Esophagus muscularis mucosa (tissue), 4 donors: ENCODE results near the gene LPAR5. TPM values are rescaled to one million over a fixed set of nuclear protein-coding genes. Genes with fewer than 3 reads are reported as not detected.

Source experiments
- DNase-seq: peaks from one replicate; pipeline ENCODE4 v3.0.0-alpha.2; 2017; ENCODE audit errors: extremely low spot score
- H3K27ac ChIP-seq, 4 donors: fragments of 200-600 bp; sonication (generic); replicated peaks in 1 of 4; 1 replicate in 3 of 4; 2 replicates in 1 of 4; pipeline ENCODE4 v1.5.1; 2016 to 2019; ENCODE audit warnings: mild to moderate bottlenecking in 1 of 4
- H3K27me3 ChIP-seq, 4 donors: fragments of 200-600 bp; sonication (generic); one replicate each; pipeline versions ENCODE4 v1.5.1 to v1.6.0; 2016 to 2019
- H3K36me3 ChIP-seq, 4 donors: fragments of 200-600 bp; sonication (generic); one replicate each; pipeline ENCODE4 v1.5.1; 2016 to 2019
- H3K4me1 ChIP-seq, 4 donors: fragments of 200-600 bp; sonication (generic); one replicate each; pipeline ENCODE4 v1.5.1; 2016 to 2019
- H3K4me3 ChIP-seq, 4 donors: fragments of 200-600 bp; sonication (generic); 1 replicate in 2 of 4; 2 replicates in 2 of 4; pipeline ENCODE4 v1.5.1; 2016 to 2019; ENCODE audit warnings: mild to moderate bottlenecking in 4 of 4, moderate library complexity in 1 of 4
- H3K9me3 ChIP-seq, 4 donors: fragments of 200-600 bp; sonication (generic); 1 replicate in 3 of 4; 2 replicates in 1 of 4; pipeline ENCODE4 v1.5.1; 2016 to 2019
- EP300 ChIP-seq: sonication (generic); formaldehyde crosslinking; IDR thresholded peaks from one replicate; pipeline ENCODE4 v1.6.1; 2017; ENCODE audit warnings: antibody characterized with exemption
- POLR2A ChIP-seq: fragments of 450-650 bp; IDR thresholded peaks from one replicate; pipeline ENCODE4 v1.6.1; 2017; ENCODE audit warnings: antibody characterized with exemption, moderate library complexity, mild to moderate bottlenecking, low read depth
- POLR2AphosphoS5 ChIP-seq, 2 donors: sonication (generic); formaldehyde crosslinking; IDR thresholded peaks; one replicate each; pipeline ENCODE4 v1.6.1; 2017; ENCODE audit warnings: antibody characterized with exemption in 2 of 2
- WGBS: methylation state at CpG from one replicate; pipeline ENCODE4 v1.1.5; 2018; 5-methylcytosine and 5-hydroxymethylcytosine counted together
- intact Hi-C: fragments of 100-400 bp; cut with DNase I; formaldehyde crosslinking; loops from one replicate; pipeline ENCODE4 v1.15.1; 2023
- total RNA-seq, 4 donors: library from RNA; depleted of rRNA; stranded (reverse); fragments of >200 nt; gene quantifications; one replicate each; pipeline versions ENCODE4 v1.1.0 to v1.2.1, GENCODE V29; 2016
- TF ChIP-seq, protein P1 (sequence below), 3 experiments: fragments of 200-600 bp in 2 of 3; fragments of 450-650 bp in 1 of 3; sonication (generic) in 2 of 3; IDR thresholded peaks; one replicate each; pipeline ENCODE4 v1.5.1; 2017 to 2019; ENCODE audit warnings: antibody characterized with exemption in 3 of 3, mild to moderate bottlenecking in 2 of 3, moderate library complexity in 1 of 3

Gene LPAR5
- total RNA-seq, 4 donors from 2014 or later = 1.7 to 2.5 (median 1.8) TPM

GRCh38 chr12:6666211-6666610 lies 30.5 kb upstream of the LPAR5 start:
- intact Hi-C loops = no loop called here
- Histone ChIP-seq H3K36me3 (peaks cover 43 to 50% (median 48%) of the 10 kb centered on the region in 4 donors), H3K4me3 (no peak overlapping the region), H3K27ac (no peak overlapping the region), H3K9me3 (no peaks in the 10 kb centered on the region), H3K4me1 (peaks cover 11 to 14% (median 13%) of the 10 kb centered on the region in 4 donors), H3K27me3 (no peaks in the 10 kb centered on the region)
- no peak for DNase-seq
- TF ChIP-seq POLR2AphosphoS5 (IDR thresholded peaks at IDR 0.05) (no peak), POLR2A (no peak), EP300 (no peak)
- TF ChIP-seq, protein P1, sequence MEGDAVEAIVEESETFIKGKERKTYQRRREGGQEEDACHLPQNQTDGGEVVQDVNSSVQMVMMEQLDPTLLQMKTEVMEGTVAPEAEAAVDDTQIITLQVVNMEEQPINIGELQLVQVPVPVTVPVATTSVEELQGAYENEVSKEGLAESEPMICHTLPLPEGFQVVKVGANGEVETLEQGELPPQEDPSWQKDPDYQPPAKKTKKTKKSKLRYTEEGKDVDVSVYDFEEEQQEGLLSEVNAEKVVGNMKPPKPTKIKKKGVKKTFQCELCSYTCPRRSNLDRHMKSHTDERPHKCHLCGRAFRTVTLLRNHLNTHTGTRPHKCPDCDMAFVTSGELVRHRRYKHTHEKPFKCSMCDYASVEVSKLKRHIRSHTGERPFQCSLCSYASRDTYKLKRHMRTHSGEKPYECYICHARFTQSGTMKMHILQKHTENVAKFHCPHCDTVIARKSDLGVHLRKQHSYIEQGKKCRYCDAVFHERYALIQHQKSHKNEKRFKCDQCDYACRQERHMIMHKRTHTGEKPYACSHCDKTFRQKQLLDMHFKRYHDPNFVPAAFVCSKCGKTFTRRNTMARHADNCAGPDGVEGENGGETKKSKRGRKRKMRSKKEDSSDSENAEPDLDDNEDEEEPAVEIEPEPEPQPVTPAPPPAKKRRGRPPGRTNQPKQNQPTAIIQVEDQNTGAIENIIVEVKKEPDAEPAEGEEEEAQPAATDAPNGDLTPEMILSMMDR (IDR thresholded peaks at IDR 0.05) = no peak
- 92% methylated on average over 2 of the region's 2 CpGs for WGBS

GRCh38 chr12:6664902-6665301 lies 29.1 kb upstream of the LPAR5 start:
- 66% methylated on average over 2 of the region's 2 CpGs for WGBS
- Histone ChIP-seq H3K27me3 (no peaks in the 10 kb centered on the region), H3K9me3 (no peaks in the 10 kb centered on the region), H3K4me1 (peaks cover 13 to 26% (median 19%) of the 10 kb centered on the region in 4 donors), H3K4me3 (no peak overlapping the region), H3K27ac (no peak overlapping the region), H3K36me3 (peaks cover 31 to 36% (median 35%) of the 10 kb centered on the region in 4 donors)
- no peak for DNase-seq
- intact Hi-C loops = loop anchor here (5.0 kb wide), 1 partner anchor 57 kb away; the partner anchor contains the start of gene COPS7A
- TF ChIP-seq POLR2AphosphoS5 (IDR thresholded peaks at IDR 0.05) (no peak), EP300 (no peak), POLR2A (no peak)
- TF ChIP-seq, protein P1 (IDR thresholded peaks at IDR 0.05) = no peak

DNA sequence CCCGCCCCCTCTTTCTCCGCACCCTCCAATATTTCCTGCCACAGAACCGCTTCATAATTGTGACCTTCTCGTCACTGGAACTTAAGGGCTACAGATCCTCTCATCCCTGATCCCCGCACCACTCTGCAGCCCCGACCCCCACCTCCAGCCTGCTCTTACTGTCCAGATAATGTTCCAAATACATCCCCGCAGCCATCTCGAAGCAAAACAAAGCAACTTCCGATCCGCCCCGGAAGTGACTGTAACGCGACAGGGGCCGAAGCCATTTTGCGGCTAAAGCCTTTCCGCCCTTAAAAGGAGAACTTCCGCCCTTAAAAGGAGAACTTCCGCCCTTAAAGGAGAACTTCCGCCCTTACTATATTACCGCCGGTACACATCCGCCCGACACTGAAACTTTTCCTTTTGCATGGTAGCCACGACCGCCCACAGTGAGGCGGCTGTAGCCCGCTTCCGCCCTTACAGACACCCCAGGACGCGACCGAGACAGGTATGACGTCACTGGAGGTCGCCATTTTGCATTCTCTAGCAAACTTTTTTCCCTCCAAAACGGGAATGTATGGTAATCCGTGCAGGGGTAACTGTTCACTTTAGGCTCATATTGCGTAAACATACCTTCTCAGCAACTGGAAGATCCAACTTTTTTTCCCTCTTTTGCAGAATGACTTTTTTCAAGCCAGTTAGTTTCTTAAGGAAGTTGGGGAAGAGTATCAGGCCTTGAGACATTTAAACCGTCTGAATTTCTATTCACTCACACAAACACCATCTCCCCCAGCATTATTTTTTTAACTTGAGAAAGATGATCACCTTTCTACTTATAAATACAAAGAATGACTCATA lies 27.4 kb upstream of the LPAR5 start, which contains the start of gene ING4:
Gene ING4 (minus strand): TSS at position 214 of the 837 bp plus-strand sequence. CDS start 18 bp downstream, at position 196.
- no peaks in the 10 kb centered on the region for H3K27me3 ChIP-seq
- no peaks in the 10 kb centered on the region for H3K9me3 ChIP-seq
- TF ChIP-seq EP300 = no peak
- TF ChIP-seq POLR2A = no peak
- TF ChIP-seq, protein P1 (IDR thresholded peaks at IDR 0.05) = peak in 1 of 3 experiments; percentile 4
- TF ChIP-seq POLR2AphosphoS5 (IDR thresholded peaks at IDR 0.05) = peak; percentile 78 to 84
- H3K4me3 ChIP-seq = peak within 1 kb of the TSS; percentile 74 to 88 (median 82)
- DNase-seq = peak; percentile 99
- WGBS = 2% methylated on average over 30 of the region's 37 CpGs
- peaks cover 17 to 35% (median 25%) of the 10 kb centered on the region in 4 donors for H3K36me3 ChIP-seq
- H3K27ac ChIP-seq = peak within 1 kb of the TSS; percentile 77 to 84 (median 82)
- intact Hi-C loops = loop anchor here (2.0 to 5.0 kb wide), 2 partner anchors 26 to 59 kb away; partner anchors contain the start of genes COPS7A and ZNF384
- H3K4me1 ChIP-seq = peaks cover 13 to 40% (median 21%) of the 10 kb centered on the region in 4 donors

DNA sequence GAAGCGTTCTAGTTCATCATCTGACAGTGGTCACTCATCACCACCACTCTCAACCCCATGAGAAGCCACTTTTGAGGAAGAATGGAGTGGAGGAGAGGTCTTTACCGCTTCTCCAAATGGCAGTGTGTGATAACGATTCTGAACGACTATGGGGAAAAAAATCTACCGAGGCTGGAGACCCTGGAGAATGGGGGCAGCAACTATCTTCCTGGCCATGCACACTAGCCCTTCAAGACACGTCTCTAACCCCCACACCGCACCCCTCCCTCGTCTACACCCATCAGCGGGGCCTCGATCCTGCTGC lies 26.8 kb upstream of the LPAR5 start:
- Histone ChIP-seq H3K4me3 (peak overlapping the region; percentile 74 to 88 (median 82)), H3K36me3 (peaks cover 13 to 35% (median 25%) of the 10 kb centered on the region in 4 donors), H3K27ac (peak overlapping the region; percentile 77 to 84 (median 80)), H3K27me3 (no peaks in the 10 kb centered on the region), H3K4me1 (peaks cover 13 to 45% (median 21%) of the 10 kb centered on the region in 4 donors), H3K9me3 (no peaks in the 10 kb centered on the region)
- no peak for DNase-seq
- WGBS = 2% methylated on average over 10 of the region's 10 CpGs
- TF ChIP-seq EP300 (no peak), POLR2A (no peak), POLR2AphosphoS5 (IDR thresholded peaks at IDR 0.05) (no peak)
- TF ChIP-seq, protein P1 (IDR thresholded peaks at IDR 0.05) = no peak
- intact Hi-C loops = loop anchor here (2.0 to 5.0 kb wide), 2 partner anchors 26 to 60 kb away; partner anchors contain the start of genes COPS7A and ZNF384
